ENCODE measurements around the gene OFD1.

Gene OFD1

GRCh38 chrX:13756381-13756780 lies 21.8 kb downstream of the OFD1 start:
- Histone ChIP-seq H3K4me3 (ENCODE audit: low read depth, low read length) (no peak overlapping the region), H3K4me1 (no peaks in the 10 kb centered on the region), H3K27me3 (no peaks in the 10 kb centered on the region), H3K9me3 (no peaks in the 10 kb centered on the region), H3K36me3 (no peaks in the 10 kb centered on the region)
- DNase-seq = no peak
- TF ChIP-seq CTCF (IDR thresholded peaks at IDR 0.05; ENCODE audit: low read depth, low read length) = no peak

GRCh38 chrX:13759152-13759718 lies 24.7 kb downstream of the OFD1 start:
- H3K4me3 ChIP-seq (ENCODE audit: low read depth, low read length) = no peak overlapping the region
- no peaks in the 10 kb centered on the region for H3K27me3 ChIP-seq
- no peak for TF ChIP-seq CTCF (IDR thresholded peaks at IDR 0.05; ENCODE audit: low read depth, low read length)
- no peaks in the 10 kb centered on the region for H3K4me1 ChIP-seq
- DNase-seq = no peak
- no peaks in the 10 kb centered on the region for H3K9me3 ChIP-seq
- H3K36me3 ChIP-seq = no peaks in the 10 kb centered on the region

GRCh38 chrX:13760426-13760825 lies 25.9 kb downstream of the OFD1 start:
- Histone ChIP-seq H3K4me1 (no peaks in the 10 kb centered on the region), H3K9me3 (no peaks in the 10 kb centered on the region), H3K27me3 (no peaks in the 10 kb centered on the region), H3K36me3 (no peaks in the 10 kb centered on the region), H3K4me3 (ENCODE audit: low read depth, low read length) (no peak overlapping the region)
- no peak for TF ChIP-seq CTCF (IDR thresholded peaks at IDR 0.05; ENCODE audit: low read depth, low read length)
- no peak for DNase-seq

- H3K36me3 ChIP-seq = no peaks in the 10 kb centered on the region; the same call in 1 of the 2 replicates
- H3K9me3 ChIP-seq = no peaks in the 10 kb centered on the region
- no peak for TF ChIP-seq CTCF (IDR thresholded peaks at IDR 0.05; ENCODE audit: low read depth, low read length)
- H3K4me1 ChIP-seq = no peaks in the 10 kb centered on the region
- H3K4me3 ChIP-seq (ENCODE audit: low read depth, low read length) = no peak overlapping the region
- H3K27me3 ChIP-seq = no peaks in the 10 kb centered on the region
- DNase-seq = no peak
Measured at GRCh38 chrX:13761606-13762414, 27.3 kb downstream of the OFD1 start.

- Histone ChIP-seq H3K4me3 (ENCODE audit: low read depth, low read length) (no peak overlapping the region), H3K27me3 (no peaks in the 10 kb centered on the region), H3K36me3 (no peaks in the 10 kb centered on the region; the same call in 1 of the 2 replicates), H3K9me3 (no peaks in the 10 kb centered on the region), H3K4me1 (no peaks in the 10 kb centered on the region)
- DNase-seq = no peak
- no peak for TF ChIP-seq CTCF (IDR thresholded peaks at IDR 0.05; ENCODE audit: low read depth, low read length)
Measured at GRCh38 chrX:13763489-13763888, 28.9 kb downstream of the OFD1 start.

GRCh38 chrX:13764281-13764680 lies 29.7 kb downstream of the OFD1 start:
- no peak for TF ChIP-seq CTCF (IDR thresholded peaks at IDR 0.05; ENCODE audit: low read depth, low read length)
- DNase-seq = no peak
- Histone ChIP-seq H3K4me1 (no peaks in the 10 kb centered on the region), H3K4me3 (ENCODE audit: low read depth, low read length) (no peak overlapping the region), H3K9me3 (no peaks in the 10 kb centered on the region), H3K36me3 (no peaks in the 10 kb centered on the region; the same call in none of the 2 replicates), H3K27me3 (no peaks in the 10 kb centered on the region)
